Measurements from ENCODE around the gene HIGD2A. TPM values are rescaled to one million over a fixed set of nuclear protein-coding genes. Genes with fewer than 3 reads are reported as not detected.

The HIGD2A gene, protein sequence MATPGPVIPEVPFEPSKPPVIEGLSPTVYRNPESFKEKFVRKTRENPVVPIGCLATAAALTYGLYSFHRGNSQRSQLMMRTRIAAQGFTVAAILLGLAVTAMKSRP
- 100 to 1,000 TPM; 115 to 146 (median 137) TPM for total RNA-seq

DNA sequence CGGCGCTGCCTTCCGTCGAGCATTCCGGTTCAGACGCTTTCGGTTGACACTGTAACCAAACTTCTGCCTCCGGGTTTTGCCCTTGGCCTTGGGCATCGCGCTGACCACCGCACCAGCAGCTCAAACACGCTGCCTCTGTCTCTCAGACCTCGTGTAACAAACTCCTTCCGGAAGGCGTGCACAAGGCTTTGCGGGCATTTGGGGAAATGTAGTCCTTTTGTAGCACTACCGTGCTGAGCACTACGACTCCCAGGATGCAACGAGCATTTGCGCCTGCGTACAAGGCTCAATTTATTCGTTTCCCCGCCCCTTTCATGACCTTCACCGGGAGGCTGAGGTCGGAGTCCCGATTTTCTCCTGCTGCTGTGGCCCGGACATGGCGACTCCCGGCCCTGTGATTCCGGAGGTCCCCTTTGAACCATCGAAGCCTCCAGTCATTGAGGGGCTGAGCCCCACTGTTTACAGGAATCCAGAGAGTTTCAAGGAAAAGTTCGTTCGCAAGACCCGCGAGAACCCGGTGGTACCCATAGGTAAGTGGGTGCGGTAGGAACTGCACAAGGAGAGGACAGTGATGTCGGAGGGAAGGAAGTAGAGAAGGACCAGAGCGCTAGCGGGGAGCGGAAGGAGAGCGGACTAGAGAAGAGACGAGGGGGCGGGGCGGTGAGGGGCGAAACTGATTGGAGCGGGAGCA, at the start of gene HIGD2A, which contains the start of gene NOP16:
HIGD2A (plus strand) TSS at position 308 of the 691 bp plus-strand sequence; CDS start at position 377, 69 bp downstream.
NOP16 (minus strand) TSS at position 155 of the 691 bp plus-strand sequence; CDS start at position 96, 59 bp downstream.
- TF ChIP-seq, protein P1, sequence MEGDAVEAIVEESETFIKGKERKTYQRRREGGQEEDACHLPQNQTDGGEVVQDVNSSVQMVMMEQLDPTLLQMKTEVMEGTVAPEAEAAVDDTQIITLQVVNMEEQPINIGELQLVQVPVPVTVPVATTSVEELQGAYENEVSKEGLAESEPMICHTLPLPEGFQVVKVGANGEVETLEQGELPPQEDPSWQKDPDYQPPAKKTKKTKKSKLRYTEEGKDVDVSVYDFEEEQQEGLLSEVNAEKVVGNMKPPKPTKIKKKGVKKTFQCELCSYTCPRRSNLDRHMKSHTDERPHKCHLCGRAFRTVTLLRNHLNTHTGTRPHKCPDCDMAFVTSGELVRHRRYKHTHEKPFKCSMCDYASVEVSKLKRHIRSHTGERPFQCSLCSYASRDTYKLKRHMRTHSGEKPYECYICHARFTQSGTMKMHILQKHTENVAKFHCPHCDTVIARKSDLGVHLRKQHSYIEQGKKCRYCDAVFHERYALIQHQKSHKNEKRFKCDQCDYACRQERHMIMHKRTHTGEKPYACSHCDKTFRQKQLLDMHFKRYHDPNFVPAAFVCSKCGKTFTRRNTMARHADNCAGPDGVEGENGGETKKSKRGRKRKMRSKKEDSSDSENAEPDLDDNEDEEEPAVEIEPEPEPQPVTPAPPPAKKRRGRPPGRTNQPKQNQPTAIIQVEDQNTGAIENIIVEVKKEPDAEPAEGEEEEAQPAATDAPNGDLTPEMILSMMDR (IDR thresholded peaks at IDR 0.05; ENCODE audit: low read depth), result no peak

DNA sequence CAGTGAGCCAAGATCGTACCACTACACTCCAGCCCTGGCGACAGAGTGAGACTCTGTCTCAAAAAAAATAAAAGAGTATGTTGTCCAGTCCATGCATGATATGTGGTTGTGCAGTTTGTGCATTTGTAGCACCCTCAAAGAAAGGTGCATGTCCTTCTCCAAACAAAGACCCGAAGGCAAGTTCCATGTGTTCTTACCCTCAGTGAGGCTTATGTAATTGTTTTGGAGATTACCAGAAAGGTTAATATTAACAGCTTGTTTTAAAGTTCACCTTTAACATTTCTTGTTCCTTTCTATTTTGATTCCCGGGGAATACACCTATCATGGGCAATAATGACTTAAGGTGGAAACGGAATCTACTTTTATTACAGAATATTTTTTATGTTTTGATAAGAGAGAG, 49.2 kb upstream of the HIGD2A start:
- TF ChIP-seq, protein P1 (IDR thresholded peaks at IDR 0.05; ENCODE audit: low read depth), result no peak

DNA sequence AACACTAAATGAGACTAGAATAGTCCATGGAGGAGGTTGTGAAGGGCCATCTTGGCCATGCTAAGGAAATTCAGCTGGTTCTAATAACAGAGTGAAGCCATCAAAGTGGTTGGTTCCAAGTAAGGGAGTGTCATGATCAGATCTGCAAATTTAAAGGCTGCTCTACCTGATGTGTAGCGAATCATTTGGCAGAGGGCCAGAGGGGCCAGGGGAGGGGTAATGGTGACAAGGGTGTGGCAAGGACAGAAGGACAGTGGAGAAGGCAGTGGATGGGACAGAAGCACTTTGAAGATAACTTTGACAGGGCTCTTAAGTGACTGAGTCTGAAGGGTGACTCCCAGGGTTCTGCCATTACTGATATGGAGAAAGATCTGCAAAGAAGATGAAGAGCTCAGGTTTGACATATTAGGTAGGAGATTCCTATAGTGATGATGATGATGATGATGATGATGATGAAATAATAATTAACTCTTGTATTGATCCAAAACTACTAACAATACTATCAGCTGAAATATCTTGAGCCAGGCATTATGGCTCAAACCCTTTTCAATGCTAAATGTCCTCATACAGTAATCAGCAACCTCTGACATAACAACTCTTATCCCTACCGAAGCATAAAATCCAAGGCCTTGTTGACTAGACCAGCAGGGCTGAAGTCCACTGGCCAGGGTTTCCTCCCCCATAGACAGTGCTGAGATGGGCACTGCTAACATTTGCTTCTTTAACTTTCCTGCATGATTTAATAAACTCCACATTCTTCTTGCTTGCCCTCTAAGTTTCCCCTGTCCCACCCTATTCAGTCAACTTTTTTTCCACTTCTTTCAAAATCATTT, 47.0 kb upstream of the HIGD2A start:
- TF ChIP-seq, protein P1 (IDR thresholded peaks at IDR 0.05; ENCODE audit: low read depth), result no peak

DNA sequence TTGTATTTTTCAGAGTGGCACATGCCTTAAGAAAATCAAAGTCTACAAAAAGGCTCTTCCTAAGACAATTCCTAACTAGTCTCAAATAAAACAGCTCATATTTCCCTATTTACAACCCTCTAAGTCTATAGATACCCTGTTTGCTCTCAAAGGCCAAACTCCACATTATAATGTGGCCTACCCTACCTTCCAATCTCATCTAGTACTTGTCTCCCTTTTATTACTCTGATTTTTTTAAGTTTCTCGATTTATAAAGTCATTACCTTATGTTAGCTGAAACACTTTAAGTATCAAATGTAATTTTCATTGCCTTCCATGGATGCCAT, 46.4 kb upstream of the HIGD2A start:
- TF ChIP-seq, protein P1 (IDR thresholded peaks at IDR 0.05; ENCODE audit: low read depth), result no peak

DNA sequence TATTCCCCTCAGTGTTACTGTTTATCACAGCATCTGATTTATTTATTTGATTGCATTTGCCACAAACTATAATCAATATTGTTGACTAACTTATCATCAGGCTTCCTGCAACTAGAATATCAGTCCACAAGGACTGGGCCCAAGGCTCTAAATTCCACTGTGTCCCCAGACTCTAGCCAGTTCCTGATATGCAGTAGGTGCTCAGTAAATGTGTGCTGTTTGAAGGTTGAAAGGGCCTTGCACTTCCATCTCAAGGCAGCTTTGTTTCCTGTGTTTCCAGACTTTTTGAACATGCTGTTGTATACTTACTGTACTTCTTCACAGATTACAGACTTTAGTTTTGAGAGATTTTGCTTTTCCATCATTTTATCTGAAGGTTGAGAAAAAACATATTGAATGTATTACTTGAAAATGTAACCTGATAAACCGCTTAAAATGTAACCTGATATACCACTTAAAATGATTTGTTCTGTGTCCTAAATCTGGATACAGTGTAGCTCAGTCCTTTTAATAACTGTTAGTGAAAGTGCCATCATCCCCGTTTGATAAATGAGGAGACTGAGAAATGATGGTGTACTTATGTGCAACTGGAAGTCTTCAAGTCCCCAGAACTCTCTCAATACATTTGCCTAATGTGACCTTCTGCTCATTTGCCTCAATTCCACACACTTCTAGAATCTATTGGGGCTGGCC, 45.6 kb upstream of the HIGD2A start:
- TF ChIP-seq, protein P1 (IDR thresholded peaks at IDR 0.05; ENCODE audit: low read depth), result no peak

DNA sequence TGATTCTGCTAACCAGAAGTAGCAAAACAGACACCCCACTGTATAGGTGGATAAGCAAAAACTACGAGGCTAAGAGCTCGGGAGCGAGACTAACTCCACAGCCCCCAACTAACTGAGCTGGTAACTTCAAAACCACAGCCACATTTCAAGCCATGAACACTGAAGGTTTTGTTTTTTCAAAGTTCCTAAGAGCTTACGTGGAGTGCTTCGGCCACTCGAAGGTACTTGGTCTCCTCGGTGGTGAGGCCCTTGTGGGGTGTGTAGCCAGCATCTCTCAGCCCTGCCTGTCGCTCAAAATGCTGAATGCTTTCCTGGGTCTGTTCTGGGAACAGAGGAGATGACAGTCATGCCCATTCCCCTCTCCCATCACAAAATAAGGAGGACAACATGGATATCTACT, 38.1 kb upstream of the HIGD2A start:
- TF ChIP-seq, protein P1 (IDR thresholded peaks at IDR 0.05; ENCODE audit: low read depth), result no peak

All from subcutaneous adipose tissue (tissue), 4 donors.